ENCODE data around the gene NELL1.

- TF ChIP-seq, protein P1, sequence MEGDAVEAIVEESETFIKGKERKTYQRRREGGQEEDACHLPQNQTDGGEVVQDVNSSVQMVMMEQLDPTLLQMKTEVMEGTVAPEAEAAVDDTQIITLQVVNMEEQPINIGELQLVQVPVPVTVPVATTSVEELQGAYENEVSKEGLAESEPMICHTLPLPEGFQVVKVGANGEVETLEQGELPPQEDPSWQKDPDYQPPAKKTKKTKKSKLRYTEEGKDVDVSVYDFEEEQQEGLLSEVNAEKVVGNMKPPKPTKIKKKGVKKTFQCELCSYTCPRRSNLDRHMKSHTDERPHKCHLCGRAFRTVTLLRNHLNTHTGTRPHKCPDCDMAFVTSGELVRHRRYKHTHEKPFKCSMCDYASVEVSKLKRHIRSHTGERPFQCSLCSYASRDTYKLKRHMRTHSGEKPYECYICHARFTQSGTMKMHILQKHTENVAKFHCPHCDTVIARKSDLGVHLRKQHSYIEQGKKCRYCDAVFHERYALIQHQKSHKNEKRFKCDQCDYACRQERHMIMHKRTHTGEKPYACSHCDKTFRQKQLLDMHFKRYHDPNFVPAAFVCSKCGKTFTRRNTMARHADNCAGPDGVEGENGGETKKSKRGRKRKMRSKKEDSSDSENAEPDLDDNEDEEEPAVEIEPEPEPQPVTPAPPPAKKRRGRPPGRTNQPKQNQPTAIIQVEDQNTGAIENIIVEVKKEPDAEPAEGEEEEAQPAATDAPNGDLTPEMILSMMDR (IDR thresholded peaks at IDR 0.05), result no peak
- TF ChIP-seq EP300 (IDR thresholded peaks at IDR 0.05) (no peak), POLR2A (IDR thresholded peaks at IDR 0.05) (no peak), POLR2AphosphoS5 (IDR thresholded peaks at IDR 0.05) (no peak)
Measured at GRCh38 chr11:20933086-20933485, 263.7 kb downstream of the NELL1 start.

All from upper lobe of left lung (tissue), 4 donors.